H7 (cell line): ENCODE measurements around the gene SEMA6A. TPM values are rescaled to one million over a fixed set of nuclear protein-coding genes. Genes with fewer than 3 reads are reported as not detected.

Experiments used
- DNase-seq: peaks from one replicate; pipeline ENCODE4 v3.0.0; 2012
- H3K27me3 ChIP-seq: 2 replicates; pipeline ENCODE4 v1.6.0; 2011; ENCODE audit warnings: mild to moderate bottlenecking, low read length; ENCODE audit not compliant: control insufficient read depth, insufficient read depth
- H3K36me3 ChIP-seq: replicated peaks from 2 replicates; pipeline ENCODE4 v1.5.1; 2011; ENCODE audit warnings: low read length; ENCODE audit not compliant: control insufficient read depth, insufficient read depth
- H3K4me3 ChIP-seq: 2 replicates; pipeline ENCODE4 v1.5.1; 2011; ENCODE audit warnings: low read depth, mild to moderate bottlenecking, control low read depth, low read length, moderate library complexity; ENCODE audit not compliant: insufficient read depth
- total RNA-seq: library from RNA; depleted of rRNA; stranded (reverse); fragments of >200 nt; shearing (Covaris generic); gene quantifications from 2 replicates; pipeline ENCODE4 v1.2.3, GENCODE V29; 2014

Gene SEMA6A
- total RNA-seq, 1 experiment from 2014 or later = 207 TPM

- H3K36me3 ChIP-seq = peaks cover 6% of the 10 kb centered on the region
- no peak overlapping the region for H3K4me3 ChIP-seq
- no peaks in the 10 kb centered on the region for H3K27me3 ChIP-seq
- no peak for DNase-seq
These were observed 65.0 kb downstream of the SEMA6A start for GRCh38 chr5:116509483-116510244.

GRCh38 chr5:116508835-116509234 lies 65.8 kb downstream of the SEMA6A start:
- DNase-seq = no peak
- no peak overlapping the region for H3K4me3 ChIP-seq
- H3K27me3 ChIP-seq = no peaks in the 10 kb centered on the region
- peaks cover 10% of the 10 kb centered on the region for H3K36me3 ChIP-seq

GRCh38 chr5:116507941-116508655 lies 66.5 kb downstream of the SEMA6A start:
- Histone ChIP-seq H3K36me3 (peaks cover 13% of the 10 kb centered on the region), H3K27me3 (no peaks in the 10 kb centered on the region), H3K4me3 (no peak overlapping the region)
- no peak for DNase-seq

- Histone ChIP-seq H3K36me3 (peaks cover 22% of the 10 kb centered on the region), H3K4me3 (no peak overlapping the region), H3K27me3 (no peaks in the 10 kb centered on the region)
- no peak for DNase-seq
These were observed 67.5 kb downstream of the SEMA6A start for GRCh38 chr5:116507051-116507537.

- Histone ChIP-seq H3K4me3 (no peak overlapping the region), H3K36me3 (peaks cover 28% of the 10 kb centered on the region), H3K27me3 (no peaks in the 10 kb centered on the region)
- no peak for DNase-seq
These were observed 68.1 kb downstream of the SEMA6A start for GRCh38 chr5:116506488-116506887.

GRCh38 chr5:116504593-116505166 lies 69.9 kb downstream of the SEMA6A start:
- DNase-seq = no peak
- Histone ChIP-seq H3K4me3 (no peak overlapping the region), H3K36me3 (peaks cover 35% of the 10 kb centered on the region), H3K27me3 (no peaks in the 10 kb centered on the region)

- peaks cover 39% of the 10 kb centered on the region for H3K36me3 ChIP-seq
- no peaks in the 10 kb centered on the region for H3K27me3 ChIP-seq
- no peak for DNase-seq
- no peak overlapping the region for H3K4me3 ChIP-seq
These were observed 72.0 kb downstream of the SEMA6A start for GRCh38 chr5:116502616-116503015.

GRCh38 chr5:116502138-116502537 lies 72.5 kb downstream of the SEMA6A start:
- Histone ChIP-seq H3K4me3 (no peak overlapping the region), H3K36me3 (peaks cover 43% of the 10 kb centered on the region), H3K27me3 (no peaks in the 10 kb centered on the region)
- no peak for DNase-seq

- DNase-seq = peak; percentile 51
- Histone ChIP-seq H3K36me3 (peaks cover 65% of the 10 kb centered on the region), H3K4me3 (no peak overlapping the region), H3K27me3 (no peaks in the 10 kb centered on the region)
These were observed 76.0 kb downstream of the SEMA6A start for GRCh38 chr5:116498503-116499048.

GRCh38 chr5:116497631-116498030 lies 77.0 kb downstream of the SEMA6A start:
- Histone ChIP-seq H3K36me3 (peaks cover 64% of the 10 kb centered on the region), H3K27me3 (no peaks in the 10 kb centered on the region), H3K4me3 (no peak overlapping the region)
- DNase-seq = no peak

GRCh38 chr5:116495786-116496357 lies 78.8 kb downstream of the SEMA6A start:
- Histone ChIP-seq H3K4me3 (no peak overlapping the region), H3K27me3 (no peaks in the 10 kb centered on the region), H3K36me3 (peaks cover 65% of the 10 kb centered on the region)
- no peak for DNase-seq

- no peak for DNase-seq
- Histone ChIP-seq H3K4me3 (no peak overlapping the region), H3K36me3 (peaks cover 68% of the 10 kb centered on the region), H3K27me3 (no peaks in the 10 kb centered on the region)
These were observed 79.7 kb downstream of the SEMA6A start for GRCh38 chr5:116494784-116495450.

- H3K27me3 ChIP-seq = no peaks in the 10 kb centered on the region
- no peak for DNase-seq
- H3K36me3 ChIP-seq = peaks cover 83% of the 10 kb centered on the region
- no peak overlapping the region for H3K4me3 ChIP-seq
These were observed 81.8 kb downstream of the SEMA6A start for GRCh38 chr5:116492776-116493175.

GRCh38 chr5:116492016-116492623 lies 82.5 kb downstream of the SEMA6A start:
- H3K36me3 ChIP-seq = peaks cover 80% of the 10 kb centered on the region
- no peak overlapping the region for H3K4me3 ChIP-seq
- no peak for DNase-seq
- no peaks in the 10 kb centered on the region for H3K27me3 ChIP-seq
